Left ventricle myocardium inferior (tissue), 1 donor: Measurements from ENCODE around the gene HDAC9. TPM values are rescaled to one million over a fixed set of nuclear protein-coding genes. Genes with fewer than 3 reads are reported as not detected.

Source experiments
- DNase-seq: peaks from one replicate; pipeline ENCODE4 v3.0.0-alpha.2; 2020
- H3K27ac ChIP-seq: fragments of 200-600 bp; replicated peaks from 2 replicates; pipeline ENCODE4 v1.8.0; 2021
- H3K27me3 ChIP-seq: fragments of 200-600 bp; 2 replicates; pipeline ENCODE4 v1.8.0; 2021; ENCODE audit warnings: low read depth
- H3K36me3 ChIP-seq: fragments of 200-600 bp; 2 replicates; pipeline ENCODE4 v1.8.0; 2021
- H3K4me1 ChIP-seq: fragments of 200-600 bp; 2 replicates; pipeline ENCODE4 v1.8.0; 2021
- H3K4me3 ChIP-seq: fragments of 200-600 bp; 2 replicates; pipeline ENCODE4 v1.8.0; 2021; ENCODE audit warnings: mild to moderate bottlenecking, moderate library complexity
- H3K9me3 ChIP-seq: fragments of 200-600 bp; replicated peaks from 2 replicates; pipeline ENCODE4 v1.8.0; 2021
- intact Hi-C: fragments of 100-400 bp; cut with micrococcal nuclease; formaldehyde crosslinking; loops from one replicate; pipeline ENCODE4 v1.11.0; 2022
- total RNA-seq: library from RNA; stranded (reverse); fragmentation: NEBNext Ultra II Directional; extraction: Animal tissue kit (Norgen Biotek cat#: 25700); gene quantifications from one replicate; pipeline ENCODE4 v1.2.1, GENCODE V29; 2021
- TF ChIP-seq, protein P1 (sequence below): fragments of 200-600 bp; IDR thresholded peaks from 2 replicates; pipeline ENCODE4 v1.8.0; 2021; ENCODE audit warnings: antibody characterized with exemption, mild to moderate bottlenecking, borderline replicate concordance
- donor health status: DM: no; HTN: yes; CAD: no; lungs with severe emphysema.

Gene HDAC9
- total RNA-seq, 1 donor from 2014 or later, result 39.6 TPM

DNA sequence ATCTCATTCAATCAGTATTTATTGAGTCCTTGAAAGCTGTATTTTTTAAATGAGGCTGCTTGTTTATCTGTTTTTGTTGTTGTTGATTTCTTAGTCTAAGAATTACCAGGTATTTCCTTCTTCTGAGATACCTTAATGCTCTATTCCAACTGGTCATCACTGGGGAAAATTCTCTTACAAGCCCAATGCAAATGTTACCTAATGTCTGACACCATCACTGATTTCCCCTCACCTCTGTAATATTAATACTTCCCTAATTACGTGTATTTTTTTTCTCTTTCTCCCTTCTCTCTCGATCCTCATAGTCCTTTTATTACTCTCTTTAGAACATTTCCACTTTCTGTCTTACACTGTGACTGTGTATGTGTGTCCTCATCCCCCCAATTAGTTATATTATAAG is 13.9 kb downstream of the HDAC9 start:
- intact Hi-C loops, result no loop called here
- H3K4me1 ChIP-seq, result peaks cover 47% of the 10 kb centered on the region
- H3K27ac ChIP-seq, result peak overlapping the region; percentile 75

DNA sequence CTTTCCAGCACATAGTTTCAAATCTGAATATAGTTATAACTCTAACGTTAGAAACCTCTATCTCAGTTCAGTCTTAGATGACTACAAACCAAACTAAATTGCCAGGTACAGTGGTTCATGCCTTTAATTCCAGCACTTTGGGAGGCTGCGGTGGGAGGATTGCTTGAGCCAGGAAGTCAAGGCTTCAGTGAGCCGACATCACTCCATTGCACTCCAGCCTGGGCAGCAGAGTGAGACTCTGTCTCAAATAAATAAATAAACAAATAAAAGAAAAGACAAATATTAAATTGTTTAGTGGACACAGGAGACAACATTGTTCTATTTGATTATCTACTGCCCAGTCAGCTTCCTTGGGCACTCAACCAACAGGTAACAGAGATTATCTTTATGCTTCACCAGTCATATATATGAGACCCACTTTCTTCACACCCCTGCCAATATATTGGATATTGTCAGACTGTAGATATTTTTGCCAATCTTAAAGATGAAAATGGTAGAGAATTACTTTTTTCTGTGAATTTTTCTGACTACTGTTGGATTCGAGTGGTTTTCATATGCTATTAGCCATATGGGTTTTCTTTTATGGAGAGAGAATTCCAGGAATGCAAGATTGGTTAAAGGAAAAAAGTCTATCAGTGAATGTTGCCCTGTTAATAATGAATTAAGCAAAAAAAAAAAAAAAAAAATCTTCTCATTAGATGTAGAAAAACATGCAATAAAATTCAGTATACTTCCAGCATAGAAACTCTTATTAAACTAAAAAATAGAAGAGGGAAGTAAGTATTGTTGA is 16.0 kb downstream of the HDAC9 start:
- Histone ChIP-seq H3K27ac (no peak overlapping the region), H3K9me3 (peaks cover 3% of the 10 kb centered on the region), H3K27me3 (no peaks in the 10 kb centered on the region), H3K4me3 (no peak overlapping the region), H3K36me3 (no peaks in the 10 kb centered on the region), H3K4me1 (peaks cover 31% of the 10 kb centered on the region)
- TF ChIP-seq, protein P1, sequence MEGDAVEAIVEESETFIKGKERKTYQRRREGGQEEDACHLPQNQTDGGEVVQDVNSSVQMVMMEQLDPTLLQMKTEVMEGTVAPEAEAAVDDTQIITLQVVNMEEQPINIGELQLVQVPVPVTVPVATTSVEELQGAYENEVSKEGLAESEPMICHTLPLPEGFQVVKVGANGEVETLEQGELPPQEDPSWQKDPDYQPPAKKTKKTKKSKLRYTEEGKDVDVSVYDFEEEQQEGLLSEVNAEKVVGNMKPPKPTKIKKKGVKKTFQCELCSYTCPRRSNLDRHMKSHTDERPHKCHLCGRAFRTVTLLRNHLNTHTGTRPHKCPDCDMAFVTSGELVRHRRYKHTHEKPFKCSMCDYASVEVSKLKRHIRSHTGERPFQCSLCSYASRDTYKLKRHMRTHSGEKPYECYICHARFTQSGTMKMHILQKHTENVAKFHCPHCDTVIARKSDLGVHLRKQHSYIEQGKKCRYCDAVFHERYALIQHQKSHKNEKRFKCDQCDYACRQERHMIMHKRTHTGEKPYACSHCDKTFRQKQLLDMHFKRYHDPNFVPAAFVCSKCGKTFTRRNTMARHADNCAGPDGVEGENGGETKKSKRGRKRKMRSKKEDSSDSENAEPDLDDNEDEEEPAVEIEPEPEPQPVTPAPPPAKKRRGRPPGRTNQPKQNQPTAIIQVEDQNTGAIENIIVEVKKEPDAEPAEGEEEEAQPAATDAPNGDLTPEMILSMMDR, result no peak
- intact Hi-C loops, result no loop called here
- DNase-seq, result no peak

More for the DNA sequence above, 13.9 kb downstream of the HDAC9 start:
- Histone ChIP-seq H3K36me3 (no peaks in the 10 kb centered on the region), H3K9me3 (peaks cover 4% of the 10 kb centered on the region), H3K27me3 (no peaks in the 10 kb centered on the region), H3K4me3 (peak overlapping the region; percentile 49)
- TF ChIP-seq, protein P1, result no peak
- no peak for DNase-seq

DNA sequence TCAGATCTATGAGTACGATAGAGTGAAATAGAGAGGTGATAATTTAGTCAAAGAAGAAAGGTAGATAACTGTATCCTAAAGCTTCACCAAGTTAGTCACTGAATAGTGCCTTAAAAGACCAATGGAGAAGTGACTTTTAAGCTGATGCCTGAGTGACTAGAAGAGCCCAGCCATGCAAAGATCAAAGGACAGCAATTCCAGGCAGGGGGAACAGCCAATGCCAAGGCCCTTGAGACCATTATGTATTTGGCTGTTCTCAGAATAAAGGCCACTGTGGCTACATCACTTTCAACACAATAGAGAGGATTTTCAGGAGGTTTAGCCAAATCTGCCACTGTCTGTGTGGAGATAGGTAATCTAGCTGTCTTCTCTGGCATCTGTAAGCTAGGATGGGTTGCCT is 17.8 kb downstream of the HDAC9 start:
- intact Hi-C loops, result no loop called here
- Histone ChIP-seq H3K27ac (no peak overlapping the region), H3K4me3 (no peak overlapping the region), H3K36me3 (no peaks in the 10 kb centered on the region), H3K27me3 (no peaks in the 10 kb centered on the region), H3K4me1 (peaks cover 40% of the 10 kb centered on the region), H3K9me3 (no peaks in the 10 kb centered on the region)
- TF ChIP-seq, protein P1, result no peak
- DNase-seq, result no peak

DNA sequence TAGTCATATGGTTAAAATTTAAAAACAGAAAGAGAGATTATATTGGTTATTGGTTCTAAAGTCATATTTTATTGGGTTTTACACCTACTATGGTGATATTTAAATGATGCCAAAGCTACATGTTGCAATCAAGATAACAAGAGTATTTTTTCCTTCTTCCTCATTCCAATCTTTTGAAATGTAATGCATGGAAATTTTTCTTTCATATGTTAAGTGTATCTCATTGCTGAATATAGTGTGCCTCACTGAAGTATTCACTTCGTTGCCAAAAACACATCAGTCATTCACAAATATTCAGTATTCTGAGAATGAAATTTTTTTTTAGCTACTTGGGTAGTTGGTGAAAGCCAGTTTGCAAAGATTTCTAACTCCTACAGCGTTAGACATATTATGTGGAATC is 19.5 kb downstream of the HDAC9 start:
- no peaks in the 10 kb centered on the region for H3K9me3 ChIP-seq
- peaks cover 30% of the 10 kb centered on the region for H3K4me1 ChIP-seq
- no peaks in the 10 kb centered on the region for H3K27me3 ChIP-seq
- no peak overlapping the region for H3K4me3 ChIP-seq
- intact Hi-C loops, result no loop called here
- H3K27ac ChIP-seq, result no peak overlapping the region
- TF ChIP-seq, protein P1, result no peak
- DNase-seq, result no peak
- no peaks in the 10 kb centered on the region for H3K36me3 ChIP-seq

DNA sequence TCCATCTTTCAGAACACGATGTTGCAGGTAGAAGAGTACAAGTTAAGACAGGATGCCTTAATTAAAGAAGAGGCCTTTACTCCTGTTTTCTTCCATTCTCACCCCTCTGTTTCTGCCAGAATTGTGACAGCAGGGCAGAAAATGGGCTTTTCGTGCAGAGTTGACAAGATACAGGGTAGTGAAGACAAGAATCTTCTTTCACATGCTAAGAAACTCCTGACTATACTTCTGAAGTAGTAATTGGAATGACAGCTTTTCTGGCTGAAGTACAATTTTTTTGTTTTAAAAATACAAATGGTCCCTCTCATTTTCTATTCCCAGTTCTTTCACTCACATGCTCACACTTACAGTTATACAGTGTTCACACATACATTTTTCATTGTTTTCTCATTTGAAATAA is 22.1 kb downstream of the HDAC9 start:
- intact Hi-C loops, result no loop called here
- Histone ChIP-seq H3K9me3 (no peaks in the 10 kb centered on the region), H3K27ac (no peak overlapping the region), H3K4me3 (no peak overlapping the region), H3K4me1 (peaks cover 39% of the 10 kb centered on the region), H3K36me3 (no peaks in the 10 kb centered on the region), H3K27me3 (no peaks in the 10 kb centered on the region)
- DNase-seq, result no peak
- TF ChIP-seq, protein P1, result no peak
